Measurements from ENCODE around the gene SCGN.

GRCh38 chr6:25703005-25703404, 51.0 kb downstream of the SCGN start:
- TF ChIP-seq CTCF (optimal IDR thresholded peaks at IDR 0.05 in 1 of 3, IDR thresholded peaks at IDR 0.05 in 1 of 3, conservative IDR thresholded peaks at IDR 0.05 in 1 of 3; ENCODE audit: extremely low read depth in 1 of 3, insufficient read depth in 2 of 3, low read length in 3 of 3), result no peak
- TF ChIP-seq EZH2 (IDR thresholded peaks at IDR 0.05; ENCODE audit: low read length), result no peak
